Measurements from ENCODE around the gene ERI3. TPM values are rescaled to one million over a fixed set of nuclear protein-coding genes. Genes with fewer than 3 reads are reported as not detected.

ERI3 gene
- total and polyA plus RNA-seq, 7 donors = 50.4 to 96.8 (median 59.5) TPM

DNA sequence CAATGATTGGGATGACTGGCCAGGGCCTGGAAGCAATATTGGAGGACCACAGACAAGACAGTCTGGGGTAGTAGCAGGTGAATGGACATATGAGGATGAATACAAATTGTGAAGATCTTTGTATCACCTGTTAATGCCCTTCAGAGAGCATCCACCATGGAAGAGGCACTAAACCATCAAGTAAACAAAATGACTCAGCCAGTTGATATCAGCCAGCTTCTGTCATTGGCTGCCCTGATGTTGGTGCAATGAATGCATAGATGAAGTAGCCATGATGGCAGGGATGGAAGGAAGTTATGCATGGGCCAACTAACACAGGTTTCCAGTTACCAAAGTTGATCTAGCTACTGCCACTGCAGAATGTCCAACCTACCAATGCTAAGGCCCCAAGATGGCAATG lies 16.1 kb upstream of the ERI3 start:
- no peak for ATAC-seq
- Histone ChIP-seq H3K27me3 (ENCODE audit: insufficient read depth in 3 of 3, low read length in 2 of 3) (no peaks in the 10 kb centered on the region), H3K4me1 (no peaks in the 10 kb centered on the region), H3K36me3 (ENCODE audit: insufficient read depth in 1 of 2, low read depth in 1 of 2) (no peaks in the 10 kb centered on the region), H3K9me3 (no peaks in the 10 kb centered on the region), H3K4me3 (no peak overlapping the region), H3K27ac (no peak overlapping the region)
- no peak for DNase-seq
- intact Hi-C loops (cut with DNase I) = no loop called here
- TF ChIP-seq, protein P1, sequence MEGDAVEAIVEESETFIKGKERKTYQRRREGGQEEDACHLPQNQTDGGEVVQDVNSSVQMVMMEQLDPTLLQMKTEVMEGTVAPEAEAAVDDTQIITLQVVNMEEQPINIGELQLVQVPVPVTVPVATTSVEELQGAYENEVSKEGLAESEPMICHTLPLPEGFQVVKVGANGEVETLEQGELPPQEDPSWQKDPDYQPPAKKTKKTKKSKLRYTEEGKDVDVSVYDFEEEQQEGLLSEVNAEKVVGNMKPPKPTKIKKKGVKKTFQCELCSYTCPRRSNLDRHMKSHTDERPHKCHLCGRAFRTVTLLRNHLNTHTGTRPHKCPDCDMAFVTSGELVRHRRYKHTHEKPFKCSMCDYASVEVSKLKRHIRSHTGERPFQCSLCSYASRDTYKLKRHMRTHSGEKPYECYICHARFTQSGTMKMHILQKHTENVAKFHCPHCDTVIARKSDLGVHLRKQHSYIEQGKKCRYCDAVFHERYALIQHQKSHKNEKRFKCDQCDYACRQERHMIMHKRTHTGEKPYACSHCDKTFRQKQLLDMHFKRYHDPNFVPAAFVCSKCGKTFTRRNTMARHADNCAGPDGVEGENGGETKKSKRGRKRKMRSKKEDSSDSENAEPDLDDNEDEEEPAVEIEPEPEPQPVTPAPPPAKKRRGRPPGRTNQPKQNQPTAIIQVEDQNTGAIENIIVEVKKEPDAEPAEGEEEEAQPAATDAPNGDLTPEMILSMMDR (IDR thresholded peaks at IDR 0.05) = no peak

DNA sequence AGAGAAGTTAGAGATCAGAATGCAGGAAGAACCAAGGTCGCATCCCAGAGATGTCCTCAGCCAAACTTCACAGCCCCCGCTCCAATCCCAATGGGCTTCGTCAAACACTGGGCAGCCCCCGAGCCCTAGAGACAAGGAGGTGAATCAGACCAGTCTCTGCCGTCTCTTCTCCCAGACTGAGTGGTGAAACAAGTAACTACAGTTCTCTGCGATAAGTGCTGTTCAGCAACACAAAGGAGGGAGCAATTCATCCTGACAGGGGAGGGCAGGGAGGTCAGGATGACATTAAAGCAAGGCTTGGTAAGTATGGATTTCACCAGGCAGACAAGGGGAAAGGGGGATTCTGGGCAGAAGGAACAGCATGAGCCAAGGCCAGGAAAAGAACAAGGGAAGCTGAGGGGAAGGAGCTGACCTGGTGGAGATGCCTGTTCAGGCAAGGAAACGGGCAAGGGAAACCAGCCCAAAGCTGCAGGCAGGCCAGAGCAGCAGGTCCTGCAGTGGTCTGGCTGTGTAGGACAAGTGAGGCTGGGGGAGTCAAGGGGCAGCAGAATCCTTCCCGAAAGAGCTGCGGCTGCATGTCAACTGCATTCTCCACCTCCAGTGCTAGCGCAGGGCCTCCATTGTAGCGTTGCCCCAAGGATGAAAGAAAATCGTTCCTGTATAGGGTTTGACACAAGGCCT lies 13.6 kb upstream of the ERI3 start:
- no peaks in the 10 kb centered on the region for H3K4me1 ChIP-seq
- no peaks in the 10 kb centered on the region for H3K27me3 ChIP-seq (ENCODE audit: insufficient read depth in 3 of 3, low read length in 2 of 3)
- ATAC-seq (no peak), DNase-seq (no peak)
- no peaks in the 10 kb centered on the region for H3K9me3 ChIP-seq
- WGBS, 3 donors = 79 to 84% (median 83%) methylated on average over 12 of the region's 12 CpGs
- TF ChIP-seq, protein P1 (IDR thresholded peaks at IDR 0.05) = no peak
- intact Hi-C loops (cut with DNase I) = no loop called here
- H3K27ac ChIP-seq = no peak overlapping the region
- no peak overlapping the region for H3K4me3 ChIP-seq
- H3K36me3 ChIP-seq (ENCODE audit: insufficient read depth in 1 of 2, low read depth in 1 of 2) = no peaks in the 10 kb centered on the region

DNA sequence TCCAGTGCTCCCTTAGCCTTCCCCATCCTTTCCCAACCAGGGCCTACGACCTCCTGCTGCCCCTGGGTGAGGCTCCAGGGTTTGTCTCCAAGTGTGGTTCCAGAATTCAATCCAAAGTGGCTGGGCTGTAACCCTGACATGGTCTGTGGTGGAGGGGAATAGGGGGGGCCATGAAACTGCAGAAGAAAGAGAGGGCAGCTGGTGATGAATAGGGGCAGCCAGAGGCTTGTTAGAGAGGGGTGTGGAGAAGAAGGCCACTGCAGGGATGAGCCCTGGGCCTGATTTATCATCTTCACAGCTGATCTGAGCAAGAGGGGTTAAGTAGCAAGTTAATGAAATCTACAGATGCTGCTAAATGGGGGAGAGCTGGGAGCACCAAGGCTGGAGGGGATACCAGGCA lies 12.9 kb upstream of the ERI3 start:
- H3K4me3 ChIP-seq = no peak overlapping the region
- H3K9me3 ChIP-seq = no peaks in the 10 kb centered on the region
- no peaks in the 10 kb centered on the region for H3K36me3 ChIP-seq (ENCODE audit: insufficient read depth in 1 of 2, low read depth in 1 of 2)
- TF ChIP-seq, protein P1 (IDR thresholded peaks at IDR 0.05) = no peak
- H3K4me1 ChIP-seq = no peaks in the 10 kb centered on the region
- ATAC-seq (no peak), DNase-seq (no peak)
- WGBS, 3 donors = 49 to 71% (median 62%) methylated on average over 1 of the region's 1 CpG
- intact Hi-C loops (cut with DNase I) = no loop called here
- no peak overlapping the region for H3K27ac ChIP-seq
- H3K27me3 ChIP-seq (ENCODE audit: insufficient read depth in 3 of 3, low read length in 2 of 3) = no peaks in the 10 kb centered on the region

DNA sequence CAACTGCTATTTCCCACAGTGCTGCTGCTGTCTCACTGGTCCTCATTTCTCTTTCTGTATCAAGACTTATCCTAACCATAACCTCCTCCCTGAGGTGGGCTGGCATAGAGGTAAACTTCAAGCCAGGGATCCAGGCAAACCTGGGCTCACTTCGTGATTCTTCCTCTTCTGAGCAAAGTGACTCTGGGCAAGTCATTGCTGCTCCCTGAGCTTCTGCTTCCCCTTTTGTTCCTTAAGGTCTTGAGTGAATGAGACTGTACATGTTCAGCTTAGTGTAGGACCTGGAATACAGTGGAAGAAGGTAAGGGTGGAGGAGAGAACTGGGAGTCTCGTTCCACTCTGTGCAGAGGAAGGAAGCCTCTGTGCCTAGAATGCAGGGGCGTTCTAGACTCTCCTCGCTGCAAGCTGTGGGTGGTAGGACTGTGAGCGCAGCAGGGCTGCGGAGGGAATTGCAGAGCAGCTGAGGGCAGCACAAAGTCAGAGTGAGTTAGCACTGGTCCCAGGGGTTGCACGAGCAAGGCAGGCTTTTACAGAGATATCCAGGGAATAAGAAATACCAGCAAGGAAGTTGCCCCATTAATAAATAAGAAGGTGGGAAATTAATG lies 11.4 kb upstream of the ERI3 start:
- intact Hi-C loops (cut with DNase I) = no loop called here

More for the DNA sequence above, 11.4 kb upstream of the ERI3 start:
- TF ChIP-seq, protein P1 (IDR thresholded peaks at IDR 0.05) = no peak
- no peaks in the 10 kb centered on the region for H3K27me3 ChIP-seq (ENCODE audit: insufficient read depth in 3 of 3, low read length in 2 of 3)
- no peak overlapping the region for H3K27ac ChIP-seq
- no peaks in the 10 kb centered on the region for H3K4me1 ChIP-seq
- no peak overlapping the region for H3K4me3 ChIP-seq
- DNase-seq (no peak), ATAC-seq (no peak)
- WGBS, 3 donors = 83 to 87% (median 83%) methylated on average over 7 of the region's 7 CpGs
- H3K36me3 ChIP-seq (ENCODE audit: insufficient read depth in 1 of 2, low read depth in 1 of 2) = no peaks in the 10 kb centered on the region
- no peaks in the 10 kb centered on the region for H3K9me3 ChIP-seq

All from psoas muscle (tissue), 8 donors.